Spleen (tissue), 7 donors: ENCODE measurements around the gene NR2E3.

ENCODE experiments used
- CTCF ChIP-seq, 11 experiments: fragments of 200-600 bp in 7 of 11; fragments of 450-650 bp in 4 of 11; sonication (generic) in 4 of 11; IDR thresholded peaks in 8 of 11; conservative IDR thresholded peaks in 3 of 11; 1 replicate in 7 of 11; 2 replicates in 4 of 11; pipeline versions ENCODE4 v1.4.0 to v1.8.0; 2016 to 2021; ENCODE audit warnings: antibody characterized with exemption in 11 of 11, inconsistent platforms in 4 of 11, mild to moderate bottlenecking in 1 of 11
- POLR2A ChIP-seq, 3 donors: fragments of 450-650 bp; IDR thresholded peaks; one replicate each; pipeline ENCODE4 v1.5.1; 2017; ENCODE audit warnings: antibody characterized with exemption in 3 of 3, mild to moderate bottlenecking in 1 of 3
- POLR2AphosphoS5 ChIP-seq, 3 donors: sonication (generic); formaldehyde crosslinking; IDR thresholded peaks; one replicate each; pipeline ENCODE4 v1.5.1; 2017; ENCODE audit warnings: antibody characterized with exemption in 3 of 3
- donor health status: DM: no; HTN: no; CAD: no; lungs with moderate emphysema.
- donor health status: DM: no; HTN: no; CAD: no.
- donor health status: DM: no; HTN: no; CAD: no.

- TF ChIP-seq CTCF (IDR thresholded peaks at IDR 0.05 in 8 of 11, conservative IDR thresholded peaks at IDR 0.05 in 3 of 11) (no peak), POLR2AphosphoS5 (IDR thresholded peaks at IDR 0.05) (no peak), POLR2A (IDR thresholded peaks at IDR 0.05) (no peak)
Measured at GRCh38 chr15:71773206-71773859, 37.0 kb upstream of the NR2E3 start.
